GM19351 (cell line): ENCODE measurements around the gene SBNO1.
"Not testable (repeated sequence)": the region's sequence is repeated elsewhere in the genome, so short reads cannot be mapped to it uniquely, and the experiment has no call there.

Source experiments
- ATAC-seq: cut with Tn5 transposase; IDR thresholded peaks from one replicate; pipeline ENCODE4 v1.9.1; 2021; ENCODE audit warnings: mild to moderate bottlenecking, moderate library complexity; ENCODE audit not compliant: unreplicated experiment

Gene SBNO1

DNA sequence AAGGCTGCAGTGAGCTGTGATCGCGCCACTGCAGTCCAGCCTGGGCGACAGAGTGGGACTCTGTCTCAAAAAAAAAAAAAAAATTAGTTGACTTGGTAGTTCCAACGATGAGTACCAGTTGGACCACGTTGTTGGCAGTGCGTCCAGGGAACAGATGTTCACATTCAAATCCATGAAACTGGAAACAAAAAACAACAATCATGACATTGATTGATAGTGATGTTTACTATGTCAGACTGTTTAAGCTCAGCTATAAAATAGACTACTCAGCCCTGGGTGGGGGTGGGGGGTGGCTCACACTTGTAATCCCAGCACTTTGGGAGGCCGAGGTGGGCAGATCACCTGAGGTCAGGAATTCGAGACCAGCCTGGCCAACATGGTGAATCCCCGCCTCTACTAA lies 112.3 kb downstream of the SBNO1 start:
- ATAC-seq, result not testable (repeated sequence)

DNA sequence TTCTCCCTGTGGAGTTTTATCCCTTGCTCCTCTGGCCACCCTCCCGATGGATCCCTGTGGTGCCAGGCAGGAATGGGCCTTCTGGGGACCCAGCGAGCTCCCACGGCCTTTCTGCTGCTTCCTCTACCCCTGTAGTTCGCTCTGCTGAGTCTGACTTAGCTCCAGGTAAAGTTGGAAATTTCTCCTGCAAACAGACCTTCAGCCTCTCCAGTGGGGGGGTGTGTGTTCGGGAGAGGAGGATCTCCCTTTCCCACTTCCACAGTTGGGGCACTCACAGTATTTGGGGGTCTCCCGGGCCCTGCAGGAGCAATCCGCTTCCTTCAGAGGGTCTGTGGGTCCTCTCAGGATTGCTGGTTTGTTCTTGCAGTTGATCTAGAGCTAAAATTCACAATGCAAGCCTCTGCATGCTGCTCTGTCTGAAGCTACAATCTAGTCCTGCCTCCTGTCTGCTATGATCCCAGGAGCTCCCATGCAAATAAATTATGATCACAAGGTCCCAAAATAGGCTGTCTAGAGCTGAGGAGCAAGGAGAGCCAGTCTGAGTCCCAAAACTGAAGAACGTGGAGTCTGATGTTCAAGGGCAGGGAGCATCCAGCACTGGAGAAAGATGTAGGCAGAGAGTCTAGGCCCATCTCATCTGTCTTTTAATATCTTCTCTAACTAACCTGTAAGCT lies 113.1 kb downstream of the SBNO1 start:
- ATAC-seq, result no peak

DNA sequence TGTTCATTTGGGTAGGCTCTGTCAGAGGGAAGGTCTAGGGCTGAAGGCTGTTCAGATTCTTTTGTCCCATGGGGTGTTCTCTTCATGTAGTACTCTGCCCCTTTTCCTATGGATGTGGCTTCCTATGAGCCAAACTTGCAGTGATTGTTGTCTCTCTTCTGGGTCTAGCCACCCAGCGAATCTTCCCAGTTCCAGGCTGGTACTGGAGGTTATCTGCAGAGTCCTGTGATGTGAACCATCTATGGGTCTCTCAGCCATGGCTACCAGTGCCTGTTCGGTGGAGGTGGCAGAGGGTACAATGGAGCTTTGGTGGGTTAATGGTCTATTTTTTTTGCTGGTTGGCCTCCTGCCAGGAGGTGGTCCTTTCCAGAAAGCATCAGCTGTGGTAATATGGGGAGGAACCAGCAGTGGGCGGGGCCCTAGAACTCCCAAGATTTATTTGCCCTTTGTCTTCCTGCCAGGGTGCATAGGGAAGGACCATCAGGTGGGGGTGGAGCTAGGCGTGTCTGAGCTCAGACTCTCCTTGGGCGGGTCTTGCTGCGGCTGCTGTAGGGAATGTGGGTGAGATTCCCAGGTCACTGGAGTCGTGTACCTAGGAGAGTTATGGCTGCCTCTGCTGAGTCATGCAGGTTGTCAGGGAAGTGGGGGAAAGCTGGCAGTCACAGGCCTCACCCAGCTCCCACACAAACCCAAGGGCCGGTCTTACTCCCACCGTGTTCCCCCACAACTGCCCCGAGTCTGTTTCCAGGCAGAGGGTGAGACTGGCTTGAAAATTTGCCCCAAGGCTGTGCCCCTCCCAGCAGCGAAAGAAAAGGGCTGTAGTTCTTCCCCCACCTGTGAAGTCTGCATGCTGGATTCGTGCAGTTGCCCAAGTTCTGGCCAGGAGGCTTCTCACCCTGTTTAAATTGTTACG lies 113.9 kb downstream of the SBNO1 start:
- ATAC-seq, result no peak

DNA sequence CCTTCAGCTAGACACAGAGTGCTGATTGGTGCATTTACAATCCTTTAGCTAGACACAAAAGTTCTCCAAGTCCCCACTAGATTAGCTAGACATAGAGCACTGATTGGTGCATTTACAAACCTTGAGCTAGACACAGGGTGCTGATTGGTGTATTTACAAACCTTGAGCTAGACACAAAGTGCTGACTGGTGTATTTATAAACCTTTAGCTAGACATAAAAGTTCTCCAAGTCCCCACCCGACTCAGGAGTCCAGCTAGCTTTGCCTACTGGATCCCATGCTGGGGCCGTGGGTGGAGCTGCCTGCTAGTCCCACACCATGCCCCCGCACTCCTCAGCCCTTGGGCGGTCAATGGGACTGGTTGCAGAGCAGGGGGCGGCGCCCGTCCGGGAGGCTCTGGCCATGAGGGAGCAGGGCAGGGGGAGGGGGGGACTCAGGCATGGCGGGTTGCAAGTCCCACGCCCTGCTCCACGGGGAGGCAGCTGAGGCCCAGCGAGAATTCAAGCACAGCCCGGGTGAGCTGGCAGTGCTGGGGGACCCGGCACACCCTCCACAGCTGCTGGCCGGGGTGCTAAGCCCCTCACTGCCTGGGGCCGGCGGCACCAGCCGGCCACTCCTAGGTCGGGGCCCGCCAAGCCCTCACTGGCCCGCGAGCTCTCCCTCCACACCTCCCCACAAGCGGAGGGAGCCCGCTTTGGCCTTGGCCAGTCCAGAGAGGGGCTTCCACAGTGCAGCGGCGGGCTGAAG lies 115.5 kb downstream of the SBNO1 start:
- ATAC-seq, result not testable (repeated sequence)

DNA sequence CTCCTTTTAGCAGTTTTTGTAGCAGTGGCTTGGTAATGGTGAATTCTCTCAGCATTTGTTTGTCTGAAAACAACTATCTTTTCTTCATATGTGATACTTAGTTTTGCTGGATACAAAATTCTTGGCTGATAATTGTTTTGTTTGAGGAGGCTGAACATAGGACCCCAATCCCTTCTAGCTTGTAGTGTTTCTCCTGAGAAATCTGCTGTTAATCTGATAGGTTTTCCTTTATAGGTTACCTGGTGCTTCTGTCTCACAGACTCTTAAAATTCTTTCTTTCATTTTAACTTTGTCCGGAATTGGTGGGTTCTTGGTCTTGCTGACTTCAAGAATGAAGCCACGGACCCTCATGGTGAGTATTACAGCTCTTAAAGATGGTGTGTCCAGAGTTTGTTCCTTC lies 116.5 kb downstream of the SBNO1 start:
- not testable (repeated sequence) for ATAC-seq

DNA sequence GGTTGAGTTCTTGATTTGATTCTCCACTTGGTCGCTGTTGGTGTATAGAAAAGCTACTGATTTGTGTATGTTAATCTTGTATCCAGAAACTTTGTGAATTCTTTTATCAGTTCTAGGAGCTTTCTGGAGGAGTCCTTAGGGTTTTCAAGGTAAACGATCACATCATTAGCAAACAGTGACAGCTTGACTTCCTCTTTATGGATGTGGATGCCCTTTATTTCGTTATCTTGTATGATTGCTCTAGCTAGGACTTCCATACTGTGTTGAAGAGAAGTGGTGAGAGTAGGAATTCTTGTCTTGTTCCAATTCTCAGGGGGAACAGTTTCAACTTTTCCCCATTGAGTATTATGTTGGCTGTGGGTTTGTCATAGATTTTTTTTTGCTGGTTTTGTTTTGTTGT lies 119.0 kb downstream of the SBNO1 start:
- ATAC-seq, result no peak

DNA sequence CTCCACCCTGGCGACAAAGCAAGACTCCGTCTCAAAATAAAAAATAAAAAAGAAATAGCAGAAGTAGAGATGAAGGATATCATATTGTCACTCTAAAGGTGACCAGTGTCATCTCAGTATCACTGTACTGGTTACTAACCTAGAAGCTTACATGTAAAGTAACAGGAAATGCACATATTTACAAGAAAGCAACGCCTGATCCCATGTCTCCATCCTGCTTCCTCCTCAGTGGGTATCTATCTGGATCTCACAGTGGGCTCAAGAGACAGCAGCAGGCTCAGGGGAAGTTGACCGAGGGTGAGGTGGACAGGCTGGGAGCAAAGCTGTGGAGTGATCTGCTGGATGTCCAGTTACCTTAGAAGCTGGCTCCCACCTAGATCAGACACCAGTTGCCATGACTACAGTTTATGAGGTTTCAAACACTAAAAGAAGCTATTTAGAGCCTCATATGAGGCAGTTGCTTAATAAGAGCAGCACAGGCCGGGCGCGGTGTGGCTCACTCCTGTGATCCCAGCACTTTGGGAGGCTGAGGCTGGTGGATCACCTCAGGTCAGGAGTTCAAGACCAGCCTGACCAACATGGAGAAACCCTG lies 120.9 kb downstream of the SBNO1 start:
- no peak for ATAC-seq

DNA sequence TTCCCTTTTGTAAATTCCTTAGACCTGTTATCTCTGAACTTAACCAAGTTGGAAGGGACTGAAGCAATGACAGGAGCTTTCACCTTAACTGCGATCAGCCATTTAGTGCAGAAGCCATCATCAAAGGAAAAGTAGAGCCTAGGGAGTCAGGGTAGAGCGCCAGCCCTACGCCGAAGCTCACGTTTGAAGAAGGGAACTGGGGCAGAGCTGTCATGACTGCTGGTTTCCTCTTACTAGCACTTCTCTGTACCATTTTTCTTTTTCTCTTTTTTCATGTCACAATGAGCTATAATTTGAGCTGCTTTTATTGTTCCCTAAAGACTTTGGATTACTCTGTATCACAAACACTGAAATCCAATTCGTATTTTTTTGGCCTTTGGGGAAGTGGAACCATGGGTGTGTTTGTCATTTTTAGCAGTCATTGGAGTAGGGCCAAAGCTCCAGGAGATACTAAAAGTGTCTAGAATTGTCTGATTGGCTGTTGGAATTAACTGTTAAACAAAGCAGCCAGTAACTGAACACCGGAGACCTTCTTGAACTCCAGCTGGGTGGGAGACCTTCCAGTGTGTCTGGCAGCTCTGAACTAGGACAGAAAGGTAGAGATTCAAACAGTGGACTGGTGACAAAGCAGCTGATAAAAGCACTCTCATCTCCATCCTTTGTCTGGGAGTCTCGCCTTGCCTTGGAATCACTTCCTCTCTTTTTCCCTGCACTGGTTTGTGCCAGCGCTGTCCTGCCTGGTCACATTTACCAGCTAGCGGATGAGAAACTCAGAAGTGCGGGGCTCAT lies 122.3 kb downstream of the SBNO1 start:
- ATAC-seq, result no peak
